Activated CD8-positive, alpha-beta memory T cell treated with anti-CD3 and anti-CD28 coated beads, Interleukin-2, amount 50 U/mL, for 24 hours (primary cell): ENCODE measurements around the gene USP6NL.
"Not testable (repeated sequence)": the region's sequence is repeated elsewhere in the genome, so short reads cannot be mapped to it uniquely, and the experiment has no call there.

ENCODE experiments used
- DNase-seq: peaks from one replicate; pipeline ENCODE4 v3.0.0-alpha.2; 2020; ENCODE audit errors: extremely low read depth

Gene USP6NL

GRCh38 chr10:11611248-11612020 lies at the start of gene USP6NL:
TSS of gene USP6NL (minus strand) at chr10:11611650. CDS start at chr10:11597634, 14,016 bp downstream.
- DNase-seq: no peak

GRCh38 chr10:11658801-11659368 lies 47.4 kb upstream of the USP6NL start:
- no peak for DNase-seq

- DNase-seq: no peak
These were observed 44.4 kb upstream of the USP6NL start for GRCh38 chr10:11655836-11656235.

- DNase-seq: no peak
These were observed 43.2 kb upstream of the USP6NL start for GRCh38 chr10:11654659-11655058.

- no peak for DNase-seq
These were observed 42.5 kb upstream of the USP6NL start for GRCh38 chr10:11653758-11654471.

- no peak for DNase-seq
These were observed 36.2 kb upstream of the USP6NL start for GRCh38 chr10:11647676-11648075.

GRCh38 chr10:11646450-11646849 lies 35.0 kb upstream of the USP6NL start:
- no peak for DNase-seq

- no peak for DNase-seq
These were observed 31.6 kb upstream of the USP6NL start for GRCh38 chr10:11643039-11643438.

GRCh38 chr10:11642566-11642965 lies 31.1 kb upstream of the USP6NL start:
- no peak for DNase-seq

GRCh38 chr10:11639849-11640764 lies 28.7 kb upstream of the USP6NL start:
- no peak for DNase-seq

- no peak for DNase-seq
These were observed 27.9 kb upstream of the USP6NL start for GRCh38 chr10:11639362-11639761.

GRCh38 chr10:11638055-11638698 lies 26.7 kb upstream of the USP6NL start:
- no peak for DNase-seq

GRCh38 chr10:11636697-11637303 lies 25.4 kb upstream of the USP6NL start:
- no peak for DNase-seq

- no peak for DNase-seq
These were observed 20.6 kb upstream of the USP6NL start for GRCh38 chr10:11631890-11632587.

- DNase-seq: no peak
These were observed 19.8 kb upstream of the USP6NL start for GRCh38 chr10:11631291-11631690.

GRCh38 chr10:11629731-11630130 lies 18.3 kb upstream of the USP6NL start:
- DNase-seq: no peak

GRCh38 chr10:11627941-11628340 lies 16.5 kb upstream of the USP6NL start:
- not testable (repeated sequence) for DNase-seq

GRCh38 chr10:11626071-11626470 lies 14.6 kb upstream of the USP6NL start:
- DNase-seq: no peak

- no peak for DNase-seq
These were observed 13.7 kb upstream of the USP6NL start for GRCh38 chr10:11625019-11625735.

- no peak for DNase-seq
These were observed 5.8 kb upstream of the USP6NL start for GRCh38 chr10:11617233-11617632.
